Mesenchymal stem cell (in vitro differentiated cells and primary cell): Measurements from ENCODE around the gene CDCA8.

Experiments used
- DNase-seq: peaks from one replicate; pipeline ENCODE4 v3.0.0-alpha.2; 2013
- H2AFZ ChIP-seq: one replicate; pipeline ENCODE4 v1.6.1; 2013; ENCODE audit warnings: low read depth, mild to moderate bottlenecking, control low read depth, inconsistent platforms, low read length, moderate library complexity
- H2AK5ac ChIP-seq: 2 replicates; pipeline ENCODE4 v1.6.1; 2013; ENCODE audit warnings: low read length, moderate library complexity, mild to moderate bottlenecking, inconsistent platforms; ENCODE audit not compliant: severe bottlenecking
- H2BK120ac ChIP-seq: one replicate; pipeline ENCODE4 v1.6.1; 2013; ENCODE audit warnings: low read depth, mild to moderate bottlenecking, inconsistent platforms, low read length, moderate library complexity
- H2BK12ac ChIP-seq, 2 experiments: one replicate each; pipeline ENCODE4 v1.6.1; 2013; ENCODE audit warnings: inconsistent platforms in 2 of 2, low read length in 2 of 2, mild to moderate bottlenecking in 2 of 2, moderate library complexity in 2 of 2, control low read depth in 1 of 2
- H2BK15ac ChIP-seq: one replicate; pipeline ENCODE4 v1.6.1; 2013; ENCODE audit warnings: mild to moderate bottlenecking, low read depth, inconsistent platforms; ENCODE audit not compliant: poor library complexity, severe bottlenecking
- H2BK5ac ChIP-seq: 2 replicates; pipeline ENCODE4 v1.6.1; 2013; ENCODE audit warnings: low read depth, mild to moderate bottlenecking, low read length, control low read depth, inconsistent platforms; ENCODE audit not compliant: poor library complexity, severe bottlenecking
- H3K14ac ChIP-seq, 2 experiments: one replicate each; pipeline ENCODE4 v1.6.1; 2013; ENCODE audit warnings: inconsistent platforms in 2 of 2, low read length in 2 of 2, control low read depth in 1 of 2, mild to moderate bottlenecking in 1 of 2, moderate library complexity in 1 of 2
- H3K18ac ChIP-seq, 2 experiments: one replicate each; pipeline ENCODE4 v1.6.1; 2013; ENCODE audit warnings: inconsistent platforms in 2 of 2, low read length in 2 of 2, control low read depth in 1 of 2, low read depth in 1 of 2, mild to moderate bottlenecking in 1 of 2
- H3K23ac ChIP-seq, 2 experiments: one replicate each; pipeline ENCODE4 v1.6.1; 2013; ENCODE audit warnings: inconsistent platforms in 2 of 2, low read length in 2 of 2, mild to moderate bottlenecking in 2 of 2, moderate library complexity in 2 of 2, control low read depth in 1 of 2
- H3K27ac ChIP-seq: 2 replicates; pipeline ENCODE4 v1.5.1; 2013; ENCODE audit warnings: mild to moderate bottlenecking, moderate library complexity, low read length, control low read depth, inconsistent platforms; ENCODE audit not compliant: poor library complexity, severe bottlenecking
- H3K27me3 ChIP-seq, 2 experiments: 2 replicates each; pipeline versions ENCODE4 v1.6.1 to v1.7.0; 2013; ENCODE audit warnings: low read length in 2 of 2, mild to moderate bottlenecking in 2 of 2, moderate library complexity in 2 of 2, control low read depth in 1 of 2, inconsistent platforms in 1 of 2; ENCODE audit not compliant: control insufficient read depth in 1 of 2, insufficient read depth in 1 of 2
- H3K36me3 ChIP-seq, 2 experiments: 2 replicates each; pipeline versions ENCODE4 v1.6.1 to v1.7.0; 2013; ENCODE audit warnings: low read length in 2 of 2, control low read depth in 1 of 2, inconsistent platforms in 1 of 2, low read depth in 1 of 2, mild to moderate bottlenecking in 1 of 2; ENCODE audit not compliant: insufficient read depth in 2 of 2, control insufficient read depth in 1 of 2
- H3K4ac ChIP-seq, 2 experiments: one replicate each; pipeline ENCODE4 v1.6.1; 2013; ENCODE audit warnings: inconsistent platforms in 2 of 2, low read length in 2 of 2, mild to moderate bottlenecking in 2 of 2, moderate library complexity in 2 of 2, control low read depth in 1 of 2, low read depth in 1 of 2
- H3K4me1 ChIP-seq: 2 replicates; pipeline ENCODE4 v1.6.1; 2013; ENCODE audit warnings: low read depth, low read length, control low read depth; ENCODE audit not compliant: control insufficient read depth, insufficient read depth
- H3K4me2 ChIP-seq: 2 replicates; pipeline ENCODE4 v1.6.1; 2013; ENCODE audit warnings: low read length, mild to moderate bottlenecking, inconsistent platforms; ENCODE audit not compliant: poor library complexity, severe bottlenecking
- H3K4me3 ChIP-seq, 2 experiments: 2 replicates each; pipeline versions ENCODE4 v1.5.1 to v1.7.0; 2013; ENCODE audit warnings: low read length in 2 of 2, mild to moderate bottlenecking in 2 of 2, control low read depth in 1 of 2, low read depth in 1 of 2; ENCODE audit not compliant: insufficient read depth in 1 of 2
- H3K79me1 ChIP-seq: replicated peaks from 2 replicates; pipeline ENCODE4 v1.6.1; 2013; ENCODE audit warnings: mild to moderate bottlenecking, control low read depth, low read length, inconsistent platforms; ENCODE audit not compliant: poor library complexity, severe bottlenecking
- H3K9ac ChIP-seq: 2 replicates; pipeline ENCODE4 v1.7.0; 2013; ENCODE audit warnings: mild to moderate bottlenecking, low read length, moderate library complexity
- H3K9me3 ChIP-seq: 2 replicates; pipeline ENCODE4 v1.7.0; 2013; ENCODE audit warnings: mild to moderate bottlenecking, low read length; ENCODE audit not compliant: control insufficient read depth
- H4K8ac ChIP-seq: one replicate; pipeline ENCODE4 v1.6.1; 2013; ENCODE audit warnings: inconsistent platforms, mild to moderate bottlenecking, low read length, moderate library complexity
- H4K91ac ChIP-seq: one replicate; pipeline ENCODE4 v1.6.1; 2013; ENCODE audit warnings: mild to moderate bottlenecking, low read length, inconsistent platforms
- WGBS: methylation state at CpG from one replicate; pipeline ENCODE4 v1.1.7; 2013; ENCODE audit warnings: mixed read lengths; 5-methylcytosine and 5-hydroxymethylcytosine counted together

CDCA8 gene

GRCh38 chr1:37701051-37701450 lies 8.7 kb downstream of the CDCA8 start:
- H2BK5ac ChIP-seq: no peak overlapping the region
- no peak overlapping the region for H3K14ac ChIP-seq
- 96% methylated on average over 2 of the region's 2 CpGs for WGBS
- no peak overlapping the region for H3K4ac ChIP-seq
- H3K79me1 ChIP-seq: peaks cover 16% of the 10 kb centered on the region
- no peak overlapping the region for H3K4me2 ChIP-seq
- H3K4me1 ChIP-seq: no peaks in the 10 kb centered on the region
- no peak overlapping the region for H4K91ac ChIP-seq
- H3K23ac ChIP-seq: no peak overlapping the region
- no peak overlapping the region for H3K18ac ChIP-seq
- no peak overlapping the region for H3K4me3 ChIP-seq
- no peak overlapping the region for H3K27ac ChIP-seq
- no peak overlapping the region for H2AK5ac ChIP-seq
- H4K8ac ChIP-seq: no peak overlapping the region
- H2BK12ac ChIP-seq: no peak overlapping the region
- no peak overlapping the region for H2BK15ac ChIP-seq
- H2BK120ac ChIP-seq: no peak overlapping the region
- no peak for DNase-seq
- H2AFZ ChIP-seq: no peak overlapping the region
- H3K36me3 ChIP-seq: peaks cover 6 to 25% of the 10 kb centered on the region in 2 experiments
- no peaks in the 10 kb centered on the region for H3K9me3 ChIP-seq
- no peak overlapping the region for H3K9ac ChIP-seq
- H3K27me3 ChIP-seq: no peaks in the 10 kb centered on the region

- 98% methylated on average over 14 of the region's 14 CpGs for WGBS
- no peaks in the 10 kb centered on the region for H3K9me3 ChIP-seq
- no peak overlapping the region for H2BK12ac ChIP-seq
- H3K36me3 ChIP-seq: peaks cover 16 to 35% of the 10 kb centered on the region in 2 experiments
- H2BK5ac ChIP-seq: no peak overlapping the region
- no peak overlapping the region for H3K18ac ChIP-seq
- no peak overlapping the region for H2BK15ac ChIP-seq
- H3K27me3 ChIP-seq: no peaks in the 10 kb centered on the region
- H3K79me1 ChIP-seq: peaks cover 13% of the 10 kb centered on the region
- H3K4me1 ChIP-seq: no peaks in the 10 kb centered on the region
- H2BK120ac ChIP-seq: no peak overlapping the region
- no peak overlapping the region for H2AFZ ChIP-seq
- no peak for DNase-seq
- no peak overlapping the region for H3K4me3 ChIP-seq
- no peak overlapping the region for H3K9ac ChIP-seq
- no peak overlapping the region for H4K8ac ChIP-seq
- H2AK5ac ChIP-seq: no peak overlapping the region
- no peak overlapping the region for H3K14ac ChIP-seq
- no peak overlapping the region for H3K4me2 ChIP-seq
- no peak overlapping the region for H3K4ac ChIP-seq
- no peak overlapping the region for H4K91ac ChIP-seq
- no peak overlapping the region for H3K23ac ChIP-seq
- no peak overlapping the region for H3K27ac ChIP-seq
Observed at GRCh38 chr1:37703061-37703460, 10.7 kb downstream of the CDCA8 start.

- no peak overlapping the region for H3K23ac ChIP-seq
- H2BK5ac ChIP-seq: no peak overlapping the region
- H3K4me2 ChIP-seq: no peak overlapping the region
- no peak overlapping the region for H3K27ac ChIP-seq
- peaks cover 7% of the 10 kb centered on the region for H3K79me1 ChIP-seq
- H3K14ac ChIP-seq: no peak overlapping the region
- no peak overlapping the region for H2BK15ac ChIP-seq
- no peak overlapping the region for H2AFZ ChIP-seq
- no peak overlapping the region for H3K4ac ChIP-seq
- H2AK5ac ChIP-seq: no peak overlapping the region
- no peak overlapping the region for H4K8ac ChIP-seq
- H3K9ac ChIP-seq: no peak overlapping the region
- H3K4me1 ChIP-seq: no peaks in the 10 kb centered on the region
- H2BK12ac ChIP-seq: no peak overlapping the region
- no peaks in the 10 kb centered on the region for H3K27me3 ChIP-seq
- no peak for DNase-seq
- H3K18ac ChIP-seq: no peak overlapping the region
- H3K4me3 ChIP-seq: no peak overlapping the region
- peaks cover 23 to 39% of the 10 kb centered on the region in 2 experiments for H3K36me3 ChIP-seq
- H2BK120ac ChIP-seq: no peak overlapping the region
- no peaks in the 10 kb centered on the region for H3K9me3 ChIP-seq
- H4K91ac ChIP-seq: no peak overlapping the region
- WGBS: 100% methylated on average over 1 of the region's 3 CpGs
Observed at GRCh38 chr1:37704966-37705365, 12.7 kb downstream of the CDCA8 start.

- Histone ChIP-seq H2AK5ac (no peak overlapping the region), H4K91ac (no peak overlapping the region), H3K4ac (no peak overlapping the region), H3K14ac (no peak overlapping the region), H3K36me3 (peaks cover 23 to 34% of the 10 kb centered on the region in 2 experiments), H2AFZ (no peak overlapping the region), H3K27ac (no peak overlapping the region), H3K79me1 (peaks cover 7% of the 10 kb centered on the region), H3K23ac (no peak overlapping the region), H3K9ac (no peak overlapping the region), H3K4me1 (no peaks in the 10 kb centered on the region), H3K4me3 (no peak overlapping the region), H2BK12ac (no peak overlapping the region), H4K8ac (no peak overlapping the region), H3K27me3 (no peaks in the 10 kb centered on the region), H2BK5ac (no peak overlapping the region), H2BK120ac (no peak overlapping the region), H3K4me2 (no peak overlapping the region), H3K9me3 (no peaks in the 10 kb centered on the region), H2BK15ac (no peak overlapping the region), H3K18ac (no peak overlapping the region)
- no peak for DNase-seq
- over 99% methylated on average over 7 of the region's 8 CpGs for WGBS
Observed at GRCh38 chr1:37705399-37705798, 13.1 kb downstream of the CDCA8 start.
